ENCODE measurements around the gene NRP2. TPM values are rescaled to one million over a fixed set of nuclear protein-coding genes. Genes with fewer than 3 reads are reported as not detected.

NRP2 gene
- total RNA-seq, 1 donor from 2014 or later, result 76.7 TPM

DNA sequence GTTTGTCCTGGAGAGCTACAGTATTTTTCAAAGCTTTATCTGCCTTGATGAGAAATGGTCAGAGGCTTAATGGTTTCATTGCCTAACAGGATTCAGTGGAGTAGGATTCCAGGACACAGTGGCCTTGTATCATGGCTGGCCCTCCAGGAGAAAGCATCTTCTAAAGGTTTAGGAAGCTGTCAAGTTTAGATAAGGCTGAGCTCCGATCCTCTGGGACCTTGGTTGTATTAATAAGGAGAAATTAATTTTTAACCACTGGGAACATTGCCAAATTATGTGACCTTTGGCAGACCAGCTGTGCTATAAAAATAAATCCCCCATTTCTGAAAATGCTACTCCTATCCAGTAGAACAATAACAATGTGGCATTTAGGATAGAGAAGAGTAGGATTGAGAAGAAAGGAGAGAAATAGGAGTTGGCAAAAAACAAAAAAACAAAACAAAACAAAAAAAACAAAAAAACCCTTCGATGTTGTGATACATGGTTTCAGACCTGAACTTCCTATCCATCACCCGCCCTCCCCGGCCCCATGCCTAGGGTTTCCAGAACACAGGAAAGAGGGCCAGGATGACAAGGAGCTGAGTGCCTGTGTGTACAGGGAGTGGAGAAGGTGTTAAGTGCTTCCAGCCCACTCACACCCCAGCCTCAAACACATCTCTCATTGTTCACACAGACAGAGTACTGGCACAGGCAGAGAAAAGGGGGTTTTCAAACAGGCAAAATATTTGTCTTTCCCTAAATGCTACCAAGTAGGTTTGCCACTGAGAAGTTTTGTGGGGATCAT, 6.3 kb downstream of the NRP2 start:
- H2AFZ ChIP-seq (ENCODE audit: low read depth, low read length), result no peak overlapping the region
- peak overlapping the region; percentile 92 for H3K4me2 ChIP-seq (ENCODE audit: low read length)
- Mint-ChIP-seq H3K4me1 (ENCODE audit: low read depth, unreplicated experiment) (peaks cover 25% of the 10 kb centered on the region), H3K36me3 (ENCODE audit: low read depth, unreplicated experiment) (peaks cover 2% of the 10 kb centered on the region), H3K9me3 (ENCODE audit: unreplicated experiment) (no peaks in the 10 kb centered on the region), H3K27ac (ENCODE audit: unreplicated experiment) (no peak overlapping the region), H3K27me3 (ENCODE audit: low read depth, unreplicated experiment) (no peaks in the 10 kb centered on the region), H3K4me3 (ENCODE audit: unreplicated experiment) (no peak overlapping the region)
- no peak overlapping the region for H3K4me3 ChIP-seq (ENCODE audit: insufficient read depth, low read depth, low read length)
- no peak for DNase-seq (ENCODE audit: low read depth)
- no peak for TF ChIP-seq EZH2 (IDR thresholded peaks at IDR 0.05; ENCODE audit: insufficient read depth, low read length)
- TF ChIP-seq, protein P1, sequence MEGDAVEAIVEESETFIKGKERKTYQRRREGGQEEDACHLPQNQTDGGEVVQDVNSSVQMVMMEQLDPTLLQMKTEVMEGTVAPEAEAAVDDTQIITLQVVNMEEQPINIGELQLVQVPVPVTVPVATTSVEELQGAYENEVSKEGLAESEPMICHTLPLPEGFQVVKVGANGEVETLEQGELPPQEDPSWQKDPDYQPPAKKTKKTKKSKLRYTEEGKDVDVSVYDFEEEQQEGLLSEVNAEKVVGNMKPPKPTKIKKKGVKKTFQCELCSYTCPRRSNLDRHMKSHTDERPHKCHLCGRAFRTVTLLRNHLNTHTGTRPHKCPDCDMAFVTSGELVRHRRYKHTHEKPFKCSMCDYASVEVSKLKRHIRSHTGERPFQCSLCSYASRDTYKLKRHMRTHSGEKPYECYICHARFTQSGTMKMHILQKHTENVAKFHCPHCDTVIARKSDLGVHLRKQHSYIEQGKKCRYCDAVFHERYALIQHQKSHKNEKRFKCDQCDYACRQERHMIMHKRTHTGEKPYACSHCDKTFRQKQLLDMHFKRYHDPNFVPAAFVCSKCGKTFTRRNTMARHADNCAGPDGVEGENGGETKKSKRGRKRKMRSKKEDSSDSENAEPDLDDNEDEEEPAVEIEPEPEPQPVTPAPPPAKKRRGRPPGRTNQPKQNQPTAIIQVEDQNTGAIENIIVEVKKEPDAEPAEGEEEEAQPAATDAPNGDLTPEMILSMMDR (IDR thresholded peaks at IDR 0.05; ENCODE audit: insufficient read depth, low read depth, low read length), result no peak
- H3K27me3 ChIP-seq (ENCODE audit: insufficient read depth, low read length), result no peaks in the 10 kb centered on the region
- peaks cover 34% of the 10 kb centered on the region for H4K20me1 ChIP-seq (ENCODE audit: insufficient read depth, low read length)
- FAIRE-seq, result no peak
- no peaks in the 10 kb centered on the region for H3K9me3 ChIP-seq (ENCODE audit: insufficient read depth, low read depth, low read length)
- peaks cover 4% of the 10 kb centered on the region for H3K36me3 ChIP-seq (ENCODE audit: insufficient read depth, low read length)
- H3K79me2 ChIP-seq (ENCODE audit: insufficient read depth, low read length), result peaks cover 100% of the 10 kb centered on the region
- H3K4me1 ChIP-seq (ENCODE audit: insufficient read depth, low read length), result peaks cover 33% of the 10 kb centered on the region
- H3K9ac ChIP-seq (ENCODE audit: low read length), result no peak overlapping the region
- no peak overlapping the region for H3K27ac ChIP-seq (ENCODE audit: low read depth, low read length)

DNA sequence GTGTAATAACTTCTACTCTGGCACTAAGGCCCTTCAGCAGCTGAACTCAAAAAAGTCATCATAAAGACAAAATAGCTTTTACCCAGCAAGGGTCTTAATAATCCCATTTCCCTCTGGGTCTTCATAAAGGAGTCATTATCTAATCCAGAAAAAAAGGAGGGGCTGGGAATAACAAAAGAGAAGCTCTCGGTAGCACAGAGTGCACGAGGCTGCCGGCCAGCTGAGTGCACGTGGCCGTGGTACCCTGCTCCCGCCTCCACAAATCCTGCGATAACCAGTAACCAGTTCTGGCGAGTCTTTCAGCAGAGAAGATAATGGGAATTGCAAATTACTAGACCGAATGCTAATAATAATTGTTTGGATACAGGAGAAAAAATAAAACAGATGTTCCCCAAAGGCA, 7.5 kb downstream of the NRP2 start:
- Histone ChIP-seq H4K20me1 (ENCODE audit: insufficient read depth, low read length) (peaks cover 22% of the 10 kb centered on the region), H3K27me3 (ENCODE audit: insufficient read depth, low read length) (no peaks in the 10 kb centered on the region), H3K4me3 (ENCODE audit: insufficient read depth, low read depth, low read length) (no peak overlapping the region), H3K79me2 (ENCODE audit: insufficient read depth, low read length) (peaks cover 100% of the 10 kb centered on the region), H3K9me3 (ENCODE audit: insufficient read depth, low read depth, low read length) (no peaks in the 10 kb centered on the region), H2AFZ (ENCODE audit: low read depth, low read length) (no peak overlapping the region), H3K4me1 (ENCODE audit: insufficient read depth, low read length) (peaks cover 36% of the 10 kb centered on the region), H3K36me3 (ENCODE audit: insufficient read depth, low read length) (peaks cover 4% of the 10 kb centered on the region), H3K27ac (ENCODE audit: low read depth, low read length) (no peak overlapping the region), H3K9ac (ENCODE audit: low read length) (no peak overlapping the region), H3K4me2 (ENCODE audit: low read length) (no peak overlapping the region)
- no peak for DNase-seq (ENCODE audit: low read depth)
- no peaks in the 10 kb centered on the region for H3K9me3 Mint-ChIP-seq (ENCODE audit: unreplicated experiment)
- no peak overlapping the region for H3K27ac Mint-ChIP-seq (ENCODE audit: unreplicated experiment)
- no peak overlapping the region for H3K4me3 Mint-ChIP-seq (ENCODE audit: unreplicated experiment)
- H3K27me3 Mint-ChIP-seq (ENCODE audit: low read depth, unreplicated experiment), result no peaks in the 10 kb centered on the region
- H3K36me3 Mint-ChIP-seq (ENCODE audit: low read depth, unreplicated experiment), result peaks cover 2% of the 10 kb centered on the region
- FAIRE-seq, result no peak
- TF ChIP-seq EZH2 (IDR thresholded peaks at IDR 0.05; ENCODE audit: insufficient read depth, low read length), result no peak
- TF ChIP-seq, protein P1 (IDR thresholded peaks at IDR 0.05; ENCODE audit: insufficient read depth, low read depth, low read length), result no peak
- H3K4me1 Mint-ChIP-seq (ENCODE audit: low read depth, unreplicated experiment), result peaks cover 16% of the 10 kb centered on the region

DNA sequence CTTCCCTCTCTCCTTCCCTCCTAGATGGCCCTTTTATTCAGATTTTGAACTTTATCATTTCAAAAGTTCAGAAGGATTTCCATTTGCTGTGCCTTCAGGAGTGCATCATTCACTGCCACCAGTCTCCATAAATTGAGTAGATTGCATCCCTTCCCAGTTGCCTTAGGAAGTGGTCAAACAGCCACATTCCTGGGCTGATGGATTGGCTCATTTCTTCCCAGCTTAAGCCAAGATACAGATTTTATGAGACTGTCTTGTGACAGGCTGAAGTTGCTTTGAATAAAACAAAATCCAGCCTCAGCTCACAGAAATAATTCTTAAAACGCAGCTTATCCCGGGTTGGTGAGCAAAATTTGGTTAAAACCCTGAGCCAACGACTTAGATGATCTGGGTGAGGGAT, 9.8 kb downstream of the NRP2 start:
- Histone ChIP-seq H3K4me3 (ENCODE audit: insufficient read depth, low read depth, low read length) (no peak overlapping the region), H4K20me1 (ENCODE audit: insufficient read depth, low read length) (peaks cover 13% of the 10 kb centered on the region), H3K4me2 (ENCODE audit: low read length) (peak overlapping the region; percentile 21), H2AFZ (ENCODE audit: low read depth, low read length) (no peak overlapping the region), H3K79me2 (ENCODE audit: insufficient read depth, low read length) (peaks cover 100% of the 10 kb centered on the region), H3K27ac (ENCODE audit: low read depth, low read length) (no peak overlapping the region), H3K27me3 (ENCODE audit: insufficient read depth, low read length) (no peaks in the 10 kb centered on the region), H3K36me3 (ENCODE audit: insufficient read depth, low read length) (peaks cover 4% of the 10 kb centered on the region), H3K9me3 (ENCODE audit: insufficient read depth, low read depth, low read length) (no peaks in the 10 kb centered on the region), H3K4me1 (ENCODE audit: insufficient read depth, low read length) (peaks cover 51% of the 10 kb centered on the region), H3K9ac (ENCODE audit: low read length) (no peak overlapping the region)
- Mint-ChIP-seq H3K4me3 (ENCODE audit: unreplicated experiment) (no peak overlapping the region), H3K27me3 (ENCODE audit: low read depth, unreplicated experiment) (no peaks in the 10 kb centered on the region), H3K4me1 (ENCODE audit: low read depth, unreplicated experiment) (peaks cover 36% of the 10 kb centered on the region), H3K9me3 (ENCODE audit: unreplicated experiment) (no peaks in the 10 kb centered on the region), H3K36me3 (ENCODE audit: low read depth, unreplicated experiment) (no peaks in the 10 kb centered on the region), H3K27ac (ENCODE audit: unreplicated experiment) (no peak overlapping the region)
- FAIRE-seq (no peak), DNase-seq (ENCODE audit: low read depth) (peak; percentile 76)
- TF ChIP-seq, protein P1 (IDR thresholded peaks at IDR 0.05; ENCODE audit: insufficient read depth, low read depth, low read length), result no peak
- no peak for TF ChIP-seq EZH2 (IDR thresholded peaks at IDR 0.05; ENCODE audit: insufficient read depth, low read length)

All from astrocyte (in vitro differentiated cells and primary cell).